Neural progenitor cell (in vitro differentiated cells): ENCODE measurements around the gene PTPN5. TPM values are rescaled to one million over a fixed set of nuclear protein-coding genes. Genes with fewer than 3 reads are reported as not detected.

Experiments used
- DNase-seq: peaks from one replicate; pipeline ENCODE4 v3.0.0-alpha.2; 2016; ENCODE audit warnings: low spot score
- H2AFZ ChIP-seq: fragments of 200-600 bp; sonication (generic); replicated peaks from 2 replicates; pipeline ENCODE4 v1.6.1; 2016; ENCODE audit warnings: antibody characterized with exemption
- H3F3A ChIP-seq: fragments of 200-600 bp; sonication (generic); 2 replicates; pipeline ENCODE4 v1.6.1; 2016; ENCODE audit warnings: antibody characterized with exemption, low read depth
- H3K27ac ChIP-seq: fragments of 200-600 bp; sonication (generic); 2 replicates; pipeline ENCODE4 v1.5.1; 2016; ENCODE audit warnings: mild to moderate bottlenecking
- H3K27me3 ChIP-seq: fragments of 200-600 bp; sonication (generic); 2 replicates; pipeline ENCODE4 v1.6.1; 2016; ENCODE audit warnings: mild to moderate bottlenecking, moderate library complexity
- H3K36me3 ChIP-seq: fragments of 200-600 bp; sonication (generic); 2 replicates; pipeline ENCODE4 v1.5.1; 2016
- H3K4me1 ChIP-seq: fragments of 200-600 bp; sonication (generic); 2 replicates; pipeline ENCODE4 v1.6.1; 2016; ENCODE audit warnings: mixed run types
- H3K4me2 ChIP-seq: fragments of 200-600 bp; sonication (generic); 2 replicates; pipeline ENCODE4 v1.6.1; 2016
- H3K4me3 ChIP-seq: fragments of 200-600 bp; sonication (generic); 2 replicates; pipeline ENCODE4 v1.5.1; 2016
- H3K79me2 ChIP-seq: fragments of 200-600 bp; sonication (generic); 2 replicates; pipeline ENCODE4 v1.6.1; 2016; ENCODE audit warnings: low read depth
- H3K9ac ChIP-seq: fragments of 200-600 bp; sonication (generic); 2 replicates; pipeline ENCODE4 v1.6.1; 2016
- H3K9me3 ChIP-seq: fragments of 200-600 bp; sonication (generic); 2 replicates; pipeline ENCODE4 v1.5.1; 2016; ENCODE audit warnings: low read depth
- H4K20me1 ChIP-seq: fragments of 200-600 bp; sonication (generic); 2 replicates; pipeline ENCODE4 v1.6.1; 2016; ENCODE audit warnings: low read depth
- H3K27ac Mint-ChIP-seq: 3 replicates; pipeline ENCODE4 v1.8.0; 2021; ENCODE audit warnings: mixed read lengths
- H3K27me3 Mint-ChIP-seq: 2 replicates; pipeline ENCODE4 v1.8.0; 2022; ENCODE audit warnings: low read depth, mild to moderate bottlenecking, inconsistent platforms, moderate library complexity, mixed read lengths; ENCODE audit not compliant: insufficient read depth
- H3K36me3 Mint-ChIP-seq: 3 replicates; pipeline ENCODE4 v1.8.0; 2021; ENCODE audit warnings: mixed read lengths
- H3K4me1 Mint-ChIP-seq: 3 replicates; pipeline ENCODE4 v1.8.0; 2021; ENCODE audit warnings: mixed read lengths
- H3K4me3 Mint-ChIP-seq: 3 replicates; pipeline ENCODE4 v1.8.0; 2021; ENCODE audit warnings: mild to moderate bottlenecking, moderate library complexity, mixed read lengths
- H3K9me3 Mint-ChIP-seq: 3 replicates; pipeline ENCODE4 v1.8.0; 2020; ENCODE audit warnings: mixed read lengths
- EZH2 ChIP-seq: fragments of 200-600 bp; sonication (generic); IDR thresholded peaks from 2 replicates; pipeline ENCODE4 v1.6.1; 2017; ENCODE audit warnings: antibody characterized with exemption, mild to moderate bottlenecking, moderate library complexity
- EZH2phosphoT487 ChIP-seq: fragments of 200-600 bp; sonication (generic); IDR thresholded peaks from 2 replicates; pipeline ENCODE4 v1.6.1; 2017; ENCODE audit warnings: antibody characterized with exemption
- total RNA-seq: library from RNA; depleted of rRNA; stranded (reverse); fragments of >200 nt; gene quantifications from 2 replicates; pipeline ENCODE4 v1.2.3, GENCODE V29; 2015; ENCODE audit warnings: low replicate concordance
- TF ChIP-seq, protein P1 (sequence below): fragments of 200-600 bp; sonication (generic); IDR thresholded peaks from 2 replicates; pipeline ENCODE4 v1.5.1; 2017; ENCODE audit warnings: antibody characterized with exemption, mild to moderate bottlenecking

Gene PTPN5
- total RNA-seq, 1 donor from 2014 or later, result 8.5 TPM

DNA sequence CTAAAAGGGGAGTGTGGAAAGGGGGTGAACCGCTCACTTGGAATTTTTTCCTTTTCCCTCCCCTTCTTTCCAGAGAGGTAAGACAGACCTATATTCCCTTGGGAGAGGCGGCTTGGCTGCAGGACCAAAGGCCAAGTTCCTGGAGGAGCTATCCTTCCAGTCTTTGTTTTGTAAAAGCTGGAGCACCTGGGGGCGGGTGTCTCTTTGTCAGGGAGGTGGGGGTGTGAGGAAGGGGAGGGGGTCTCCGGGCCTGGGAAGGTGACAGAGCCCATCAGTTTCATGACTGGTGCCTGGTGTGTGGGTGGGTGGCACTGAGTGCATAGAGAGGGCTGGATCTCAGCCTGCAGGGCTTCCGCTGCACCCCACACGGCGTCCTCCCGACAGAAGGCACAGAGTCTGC is 18.5 kb downstream of the PTPN5 start:
- Histone ChIP-seq H3K27ac (no peak overlapping the region), H3K79me2 (no peaks in the 10 kb centered on the region), H3K9me3 (no peaks in the 10 kb centered on the region), H4K20me1 (peaks cover 3% of the 10 kb centered on the region), H3F3A (no peaks in the 10 kb centered on the region), H3K4me2 (no peak overlapping the region), H3K4me3 (no peak overlapping the region), H2AFZ (no peak overlapping the region), H3K4me1 (no peaks in the 10 kb centered on the region), H3K36me3 (no peaks in the 10 kb centered on the region), H3K9ac (no peak overlapping the region), H3K27me3 (no peaks in the 10 kb centered on the region)
- Mint-ChIP-seq H3K4me3 (no peak overlapping the region), H3K27ac (no peak overlapping the region), H3K9me3 (no peaks in the 10 kb centered on the region), H3K36me3 (no peaks in the 10 kb centered on the region), H3K27me3 (peaks cover 13% of the 10 kb centered on the region), H3K4me1 (no peaks in the 10 kb centered on the region)
- no peak for DNase-seq
- TF ChIP-seq, protein P1, sequence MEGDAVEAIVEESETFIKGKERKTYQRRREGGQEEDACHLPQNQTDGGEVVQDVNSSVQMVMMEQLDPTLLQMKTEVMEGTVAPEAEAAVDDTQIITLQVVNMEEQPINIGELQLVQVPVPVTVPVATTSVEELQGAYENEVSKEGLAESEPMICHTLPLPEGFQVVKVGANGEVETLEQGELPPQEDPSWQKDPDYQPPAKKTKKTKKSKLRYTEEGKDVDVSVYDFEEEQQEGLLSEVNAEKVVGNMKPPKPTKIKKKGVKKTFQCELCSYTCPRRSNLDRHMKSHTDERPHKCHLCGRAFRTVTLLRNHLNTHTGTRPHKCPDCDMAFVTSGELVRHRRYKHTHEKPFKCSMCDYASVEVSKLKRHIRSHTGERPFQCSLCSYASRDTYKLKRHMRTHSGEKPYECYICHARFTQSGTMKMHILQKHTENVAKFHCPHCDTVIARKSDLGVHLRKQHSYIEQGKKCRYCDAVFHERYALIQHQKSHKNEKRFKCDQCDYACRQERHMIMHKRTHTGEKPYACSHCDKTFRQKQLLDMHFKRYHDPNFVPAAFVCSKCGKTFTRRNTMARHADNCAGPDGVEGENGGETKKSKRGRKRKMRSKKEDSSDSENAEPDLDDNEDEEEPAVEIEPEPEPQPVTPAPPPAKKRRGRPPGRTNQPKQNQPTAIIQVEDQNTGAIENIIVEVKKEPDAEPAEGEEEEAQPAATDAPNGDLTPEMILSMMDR, result no peak

DNA sequence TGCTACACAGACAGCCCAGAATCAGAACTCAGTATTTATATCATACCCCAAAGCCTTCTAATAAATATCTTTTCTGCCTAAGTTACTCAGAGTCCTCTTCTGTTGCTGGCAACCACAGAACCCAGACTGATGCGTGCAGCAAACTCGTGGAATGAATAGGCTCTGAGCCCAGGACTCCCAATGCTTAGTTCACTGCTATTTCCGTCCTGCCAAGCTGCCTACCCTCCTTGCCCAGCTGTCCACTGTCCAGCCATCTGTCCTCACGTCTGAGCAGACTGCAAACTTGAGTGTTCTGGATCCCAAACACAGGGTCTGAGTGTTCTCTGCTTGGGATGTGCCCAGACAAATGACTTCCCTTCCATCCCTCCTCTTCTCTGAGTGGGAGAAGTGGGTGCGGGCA is 19.4 kb downstream of the PTPN5 start:
- DNase-seq, result no peak
- H3K4me3 Mint-ChIP-seq, result no peak overlapping the region
- Histone ChIP-seq H3K9me3 (no peaks in the 10 kb centered on the region), H3K27me3 (no peaks in the 10 kb centered on the region), H3F3A (no peaks in the 10 kb centered on the region), H4K20me1 (peaks cover 3% of the 10 kb centered on the region), H3K79me2 (no peaks in the 10 kb centered on the region), H3K4me3 (no peak overlapping the region), H3K27ac (no peak overlapping the region), H2AFZ (no peak overlapping the region), H3K36me3 (no peaks in the 10 kb centered on the region), H3K9ac (no peak overlapping the region), H3K4me2 (no peak overlapping the region), H3K4me1 (no peaks in the 10 kb centered on the region)
- no peaks in the 10 kb centered on the region for H3K4me1 Mint-ChIP-seq
- no peak for TF ChIP-seq EZH2phosphoT487
- no peak for TF ChIP-seq EZH2
- TF ChIP-seq, protein P1, result no peak
- no peak overlapping the region for H3K27ac Mint-ChIP-seq
- peaks cover 13% of the 10 kb centered on the region for H3K27me3 Mint-ChIP-seq
- no peaks in the 10 kb centered on the region for H3K9me3 Mint-ChIP-seq
- no peaks in the 10 kb centered on the region for H3K36me3 Mint-ChIP-seq

DNA sequence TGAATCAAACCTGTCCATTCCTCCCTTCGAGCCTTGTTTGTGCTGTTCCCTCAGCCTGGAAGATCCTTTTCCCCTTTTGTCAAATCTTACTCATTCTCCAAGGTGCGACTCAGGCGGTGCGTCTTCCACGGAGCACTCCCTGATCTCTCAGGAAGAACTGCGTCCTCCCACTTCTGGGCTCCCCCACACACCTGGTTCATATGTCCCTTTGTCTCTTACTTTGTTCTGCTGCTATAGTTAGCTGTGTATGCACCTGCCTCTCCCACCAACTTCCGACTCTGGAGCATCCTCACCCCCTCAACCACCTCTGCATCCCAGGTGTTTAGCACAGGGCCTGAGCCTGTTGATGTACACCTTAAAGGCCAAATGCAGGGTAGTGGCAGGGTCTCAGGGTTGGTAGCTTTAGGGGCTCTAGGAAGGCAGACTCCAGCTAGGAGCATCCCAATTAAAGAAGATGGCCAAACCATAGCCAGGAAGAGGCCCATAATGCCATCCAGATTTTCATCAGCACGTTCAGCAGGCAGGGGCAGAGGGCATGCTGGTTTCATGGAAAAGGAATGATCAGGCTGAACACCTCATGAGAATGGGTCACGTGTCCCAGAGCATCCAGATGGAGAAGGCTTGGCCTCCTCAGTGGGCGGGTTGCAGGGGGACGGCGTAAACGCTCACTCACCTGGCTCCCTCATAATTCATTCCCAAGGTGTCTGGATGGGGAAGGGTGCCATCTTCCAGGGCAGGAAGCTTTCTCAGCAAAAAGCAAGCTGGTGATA is 20.1 kb downstream of the PTPN5 start:
- H3K36me3 ChIP-seq, result no peaks in the 10 kb centered on the region
- H3K4me2 ChIP-seq, result no peak overlapping the region
- H3K27ac ChIP-seq, result no peak overlapping the region
- no peak for DNase-seq
- H3K4me1 ChIP-seq, result no peaks in the 10 kb centered on the region
- no peaks in the 10 kb centered on the region for H3K9me3 ChIP-seq
- no peak overlapping the region for H3K4me3 ChIP-seq
- Mint-ChIP-seq H3K4me3 (no peak overlapping the region), H3K9me3 (no peaks in the 10 kb centered on the region), H3K36me3 (no peaks in the 10 kb centered on the region), H3K4me1 (no peaks in the 10 kb centered on the region), H3K27ac (peak overlapping the region; percentile 22), H3K27me3 (peaks cover 13% of the 10 kb centered on the region)
- H2AFZ ChIP-seq, result no peak overlapping the region
- H4K20me1 ChIP-seq, result peaks cover 3% of the 10 kb centered on the region
- no peaks in the 10 kb centered on the region for H3K79me2 ChIP-seq
- H3K9ac ChIP-seq, result no peak overlapping the region
- TF ChIP-seq, protein P1, result no peak
- TF ChIP-seq EZH2, result no peak
- H3K27me3 ChIP-seq, result no peaks in the 10 kb centered on the region
- H3F3A ChIP-seq, result no peaks in the 10 kb centered on the region
